Activated T-helper 1 cell treated with anti-CD3 and anti-CD28 coated beads, Interleukin-12 subunit alpha, Interleukin-12 subunit beta, Interleukin-2, Interleukin-4 antibody, amounts not matched to agents 30 ng/mL and 10 ng/mL and 1 ng/mL, durations not matched to agents 14 hours and 24 hours and 36 hours (primary cell): ENCODE data around the gene SQOR. TPM values are rescaled to one million over a fixed set of nuclear protein-coding genes. Genes with fewer than 3 reads are reported as not detected.

Experiments used
- DNase-seq: peaks from one replicate; pipeline ENCODE4 v3.0.0; 2021; ENCODE audit warnings: low spot score
- H3K27ac Mint-ChIP-seq: one replicate; pipeline ENCODE4 v1.8.0; 2021; ENCODE audit warnings: mild to moderate bottlenecking, mixed read lengths
- H3K27me3 Mint-ChIP-seq: one replicate; pipeline ENCODE4 v1.8.0; 2022; ENCODE audit warnings: mild to moderate bottlenecking, moderate library complexity, mixed read lengths; ENCODE audit not compliant: insufficient read depth
- H3K36me3 Mint-ChIP-seq: one replicate; pipeline ENCODE4 v1.8.0; 2021; ENCODE audit warnings: low read depth, mixed read lengths
- H3K4me1 Mint-ChIP-seq: one replicate; pipeline ENCODE4 v1.8.0; 2021; ENCODE audit warnings: low read depth, mixed read lengths
- H3K4me3 Mint-ChIP-seq: one replicate; pipeline ENCODE4 v1.8.0; 2021; ENCODE audit warnings: mild to moderate bottlenecking, moderate library complexity, mixed read lengths
- H3K9me3 Mint-ChIP-seq: one replicate; pipeline ENCODE4 v1.8.0; 2021; ENCODE audit warnings: mixed read lengths
- intact Hi-C: fragments of 100-400 bp; cut with micrococcal nuclease; formaldehyde crosslinking; loops from one replicate; pipeline ENCODE4 v1.15.1; 2024
- total RNA-seq: library from RNA; stranded (reverse); gene quantifications from 2 replicates; pipeline ENCODE4 v1.2.3, GENCODE V29; 2022

SQOR gene
- 96.0 and 100 TPM in 2 replicates for total RNA-seq

DNA sequence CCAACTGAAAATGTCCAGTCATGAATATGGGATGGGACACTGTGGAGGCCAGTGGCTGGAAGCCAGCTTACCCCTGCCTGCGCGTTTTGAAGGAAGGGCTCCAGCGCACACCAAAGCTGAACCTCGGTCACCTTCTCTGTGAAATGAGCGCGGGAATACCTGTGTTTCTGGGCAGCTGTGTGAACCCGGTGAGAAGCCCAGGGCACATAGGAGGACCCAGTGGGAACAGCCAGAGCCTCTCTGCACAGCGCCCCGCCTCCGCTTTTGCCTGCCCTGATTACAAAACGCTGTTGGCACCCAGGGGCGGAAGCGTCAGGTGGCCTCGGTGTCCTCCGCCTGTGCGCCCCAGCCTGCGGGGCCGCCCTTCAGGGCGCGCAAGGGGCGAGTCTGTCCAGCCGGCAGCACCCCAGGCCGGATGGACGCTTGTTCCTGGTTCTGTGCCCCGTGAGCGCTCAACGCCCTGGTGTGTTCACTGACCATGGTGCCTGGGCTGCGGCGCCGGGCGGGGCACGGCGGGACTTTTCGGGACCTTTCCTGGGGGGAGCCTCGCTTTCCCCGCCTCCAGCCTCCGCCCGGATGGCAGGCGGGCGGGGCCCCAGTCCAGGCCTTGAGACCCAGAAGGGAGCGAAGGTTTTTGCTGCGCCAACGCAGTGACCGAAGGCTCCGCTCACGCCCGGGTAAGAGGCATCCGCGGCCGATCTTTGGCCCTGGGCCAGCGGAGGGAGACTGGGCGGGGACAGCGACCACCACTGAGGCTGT is at the start of gene SQOR:
SQOR (plus strand) TSS at position 598 of the 759 bp plus-strand sequence. CDS start 23,895 bp downstream, outside the sequence.
- peaks cover 16% of the 10 kb centered on the region for H3K27me3 Mint-ChIP-seq
- H3K4me3 Mint-ChIP-seq = peak within 1 kb of the TSS; percentile 99
- peak within 1 kb of the TSS; percentile 94 for H3K27ac Mint-ChIP-seq
- no peaks in the 10 kb centered on the region for H3K9me3 Mint-ChIP-seq
- intact Hi-C loops = loop anchor here (1.0 to 2.0 kb wide), 2 partner anchors 20 to 176 kb away; no protein-coding TSS in a partner anchor
- H3K36me3 Mint-ChIP-seq = peaks cover 28% of the 10 kb centered on the region
- H3K4me1 Mint-ChIP-seq = peaks cover 50% of the 10 kb centered on the region
- peak; percentile 67 for DNase-seq

DNA sequence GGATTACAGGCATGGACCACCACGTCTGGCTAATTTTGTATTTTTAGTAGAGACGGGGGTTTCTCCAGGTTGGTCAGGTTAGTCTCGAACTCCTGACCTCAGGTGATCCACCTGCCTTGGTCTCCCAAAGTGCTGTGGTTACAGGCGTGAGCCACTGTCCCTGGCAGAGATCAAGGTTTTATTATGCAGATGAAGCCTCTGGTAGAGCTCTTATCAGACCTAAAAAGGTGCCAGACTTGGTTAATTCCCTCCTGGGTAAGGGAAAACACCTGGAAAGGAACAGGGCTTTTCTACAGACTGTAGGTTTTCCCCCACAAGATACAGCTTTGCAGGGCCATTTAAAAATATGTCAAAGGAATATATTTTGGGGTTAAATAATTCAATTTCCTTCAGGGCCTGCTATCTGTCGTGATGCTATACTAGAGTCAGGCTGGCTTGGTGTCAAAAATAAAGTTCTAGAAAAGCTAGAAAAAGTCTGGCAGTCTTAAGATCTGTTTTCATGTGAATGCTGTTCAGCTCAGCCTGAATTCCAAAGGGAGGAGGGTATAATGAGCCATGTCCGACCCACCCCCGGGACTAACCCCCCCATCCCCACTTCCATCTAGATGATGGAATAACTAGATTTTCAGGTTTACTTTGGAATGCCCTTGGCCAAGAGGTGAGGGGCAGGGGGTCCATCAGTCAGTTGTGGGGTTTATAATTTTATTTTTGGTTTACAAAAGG is 49.6 kb upstream of the SQOR start:
- Mint-ChIP-seq H3K9me3 (no peaks in the 10 kb centered on the region), H3K4me3 (peak overlapping the region; percentile 100), H3K36me3 (peaks cover 9% of the 10 kb centered on the region), H3K27me3 (peaks cover 6% of the 10 kb centered on the region), H3K27ac (no peak overlapping the region), H3K4me1 (peaks cover 40% of the 10 kb centered on the region)
- DNase-seq = no peak
- intact Hi-C loops = loop anchor here (10.0 kb wide), 1 partner anchor 420 kb away; no protein-coding TSS in a partner anchor

DNA sequence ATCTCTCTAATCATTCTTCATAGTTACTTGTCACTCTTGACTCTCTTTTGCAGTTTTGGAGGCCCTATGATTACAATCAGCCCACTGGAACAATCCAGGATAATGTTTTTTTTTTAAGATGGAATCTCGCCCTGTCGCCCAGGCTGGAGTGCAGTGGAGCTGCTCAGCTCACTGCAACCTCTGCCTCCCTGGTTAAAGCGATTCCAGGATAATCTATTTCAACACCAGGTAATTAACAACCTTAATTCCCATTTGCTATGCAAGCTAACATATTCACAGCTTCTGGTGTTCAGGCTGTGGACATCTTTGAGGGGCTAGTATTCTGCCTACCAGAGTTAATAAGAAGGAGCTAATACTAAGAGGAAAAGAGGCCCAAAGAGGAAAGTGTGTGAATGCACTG is 48.7 kb upstream of the SQOR start:
- peaks cover 9% of the 10 kb centered on the region for H3K36me3 Mint-ChIP-seq
- no peaks in the 10 kb centered on the region for H3K9me3 Mint-ChIP-seq
- peak overlapping the region; percentile 100 for H3K27ac Mint-ChIP-seq
- intact Hi-C loops = loop anchor here (2.0 to 10.0 kb wide), 2 partner anchors 27 to 421 kb away; no protein-coding TSS in a partner anchor
- H3K4me3 Mint-ChIP-seq = peak overlapping the region; percentile 100
- no peak for DNase-seq
- H3K27me3 Mint-ChIP-seq = peaks cover 6% of the 10 kb centered on the region
- peaks cover 40% of the 10 kb centered on the region for H3K4me1 Mint-ChIP-seq

- Mint-ChIP-seq H3K4me1 (peaks cover 40% of the 10 kb centered on the region), H3K27me3 (peaks cover 5% of the 10 kb centered on the region), H3K27ac (peak overlapping the region; percentile 100), H3K4me3 (peak overlapping the region; percentile 100), H3K36me3 (peaks cover 9% of the 10 kb centered on the region), H3K9me3 (no peaks in the 10 kb centered on the region)
- no peak for DNase-seq
- intact Hi-C loops = loop anchor here (1.0 to 10.0 kb wide), 8 partner anchors 26 to 422 kb away; partner anchors contain the start of gene SLC30A4
Measured at GRCh38 chr15:45586601-45587094, 48.2 kb upstream of the SQOR start.

DNA sequence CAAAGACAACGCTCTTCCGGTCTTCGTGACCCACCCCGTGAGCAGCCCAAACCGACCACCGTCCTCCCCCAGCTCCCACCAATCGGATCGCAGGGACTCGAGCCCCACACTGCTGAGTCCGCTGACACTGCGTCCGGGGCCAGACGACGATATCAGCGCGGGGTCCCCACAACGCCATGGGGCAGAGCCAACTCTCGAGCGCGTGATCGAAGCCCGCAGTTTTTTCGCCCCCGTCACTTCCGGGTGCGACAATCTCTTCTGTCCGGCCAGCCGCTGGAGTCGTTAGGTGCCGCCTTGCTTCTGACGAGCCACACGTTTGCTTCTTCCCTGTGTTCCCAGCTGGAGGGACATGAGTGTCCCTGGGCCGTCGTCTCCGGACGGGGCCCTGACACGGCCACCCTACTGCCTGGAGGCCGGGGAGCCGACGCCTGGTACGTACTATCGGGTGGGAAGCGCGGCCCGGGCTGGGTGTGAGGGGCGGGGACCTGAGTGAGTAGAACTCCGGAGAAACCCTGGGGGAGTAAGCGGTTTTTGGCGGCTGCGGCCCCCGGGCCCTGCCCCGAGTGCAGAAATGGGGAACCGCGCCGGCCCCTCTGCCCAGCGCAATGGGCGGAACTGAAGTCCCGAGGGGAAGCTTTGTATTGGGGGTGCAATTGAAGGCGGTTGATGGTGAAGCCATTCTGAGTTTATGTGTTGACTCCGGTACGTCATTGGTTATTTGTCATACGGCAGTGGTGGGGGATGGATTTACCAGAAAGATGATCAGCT is 47.5 kb upstream of the SQOR start, which contains the start of gene BLOC1S6:
BLOC1S6 (plus strand) TSS at position 285 of the 768 bp plus-strand sequence; CDS start at position 350, 65 bp downstream.
- H3K4me3 Mint-ChIP-seq = peak within 1 kb of the TSS; percentile 100
- H3K27me3 Mint-ChIP-seq = no peaks in the 10 kb centered on the region
- peak; percentile 84 for DNase-seq
- peak within 1 kb of the TSS; percentile 100 for H3K27ac Mint-ChIP-seq
- peaks cover 9% of the 10 kb centered on the region for H3K36me3 Mint-ChIP-seq
- intact Hi-C loops = loop anchor here (1.0 to 10.0 kb wide), 8 partner anchors 26 to 422 kb away; partner anchors contain the start of gene SLC30A4
- no peaks in the 10 kb centered on the region for H3K9me3 Mint-ChIP-seq
- H3K4me1 Mint-ChIP-seq = peaks cover 43% of the 10 kb centered on the region

DNA sequence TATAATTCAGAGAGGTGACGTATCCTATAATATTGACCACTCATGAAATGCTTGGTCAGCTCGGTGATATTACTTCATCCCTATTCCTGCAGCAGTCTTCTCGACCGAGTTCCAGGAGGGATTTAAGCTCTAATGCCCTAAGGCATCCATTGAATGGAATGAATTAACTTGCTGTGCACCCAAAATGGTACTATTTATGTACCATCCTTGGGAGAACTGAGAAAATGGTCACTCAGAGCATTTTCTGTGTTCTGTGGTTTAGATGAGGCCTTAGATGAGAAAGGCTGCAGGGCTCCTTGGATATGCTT is 47.0 kb upstream of the SQOR start:
- DNase-seq = no peak
- Mint-ChIP-seq H3K9me3 (no peaks in the 10 kb centered on the region), H3K27me3 (no peaks in the 10 kb centered on the region), H3K36me3 (peaks cover 11% of the 10 kb centered on the region), H3K27ac (peak overlapping the region; percentile 100), H3K4me3 (peak overlapping the region; percentile 100), H3K4me1 (peaks cover 47% of the 10 kb centered on the region)
- intact Hi-C loops = loop anchor here (1.0 to 10.0 kb wide), 8 partner anchors 25 to 423 kb away; partner anchors contain the start of gene SLC30A4

DNA sequence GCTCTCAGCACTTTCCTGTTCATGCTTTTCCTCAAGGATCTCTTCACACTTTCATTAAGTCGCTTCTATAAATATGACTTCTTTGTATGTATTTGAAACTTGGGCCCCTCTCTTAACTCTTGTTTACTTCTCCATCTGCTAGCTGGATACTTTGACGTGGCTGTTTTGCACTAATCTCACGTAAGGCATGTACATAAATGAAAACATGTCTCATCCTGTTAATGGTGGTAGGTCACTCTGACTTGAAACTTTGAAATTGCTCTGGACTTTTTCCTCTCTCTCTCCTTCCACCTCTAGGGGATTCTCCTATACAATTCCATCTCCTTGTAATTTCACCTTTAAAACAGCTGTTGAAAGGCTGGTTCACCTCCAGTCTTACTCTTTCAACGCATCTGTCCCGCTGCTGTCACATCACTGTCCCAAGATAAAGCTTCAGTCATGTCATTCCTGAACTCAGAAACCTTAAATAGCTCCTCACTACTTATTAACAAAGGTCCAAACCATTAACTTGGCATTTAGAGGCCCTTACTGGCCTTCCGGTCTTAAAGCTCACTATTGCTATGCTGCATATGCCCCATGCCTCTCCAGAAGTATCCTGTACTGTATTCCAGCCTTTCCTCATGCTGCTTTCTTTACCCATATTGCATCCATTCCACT is 46.5 kb upstream of the SQOR start:
- Mint-ChIP-seq H3K27me3 (no peaks in the 10 kb centered on the region), H3K4me3 (peak overlapping the region; percentile 100)
- intact Hi-C loops = loop anchor here (10.0 kb wide), 1 partner anchor 424 kb away; no protein-coding TSS in a partner anchor

DNA sequence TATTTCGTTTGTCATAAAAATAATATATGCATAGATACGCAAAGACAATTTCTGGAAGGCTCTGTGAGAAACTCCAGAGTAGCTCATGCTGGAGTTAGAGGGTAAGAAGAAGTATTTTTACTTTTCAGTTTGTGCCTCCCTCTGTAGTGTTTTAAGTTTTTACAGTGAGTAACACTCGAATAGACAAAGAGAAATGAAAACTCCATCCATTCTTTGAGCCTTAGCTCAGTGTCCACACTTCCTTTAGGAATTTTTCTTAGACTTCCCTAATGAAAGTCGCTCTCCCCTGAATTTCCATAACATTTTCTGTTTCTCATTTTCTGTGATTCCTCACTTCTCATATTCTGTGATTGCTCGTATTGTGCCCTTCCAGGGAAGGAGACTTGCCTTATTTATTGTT is 45.6 kb upstream of the SQOR start:
- peaks cover 13% of the 10 kb centered on the region for H3K36me3 Mint-ChIP-seq
- H3K4me3 Mint-ChIP-seq = peak overlapping the region; percentile 100

More for the DNA sequence above, 46.5 kb upstream of the SQOR start:
- DNase-seq = no peak
- H3K9me3 Mint-ChIP-seq = no peaks in the 10 kb centered on the region
- H3K4me1 Mint-ChIP-seq = peaks cover 46% of the 10 kb centered on the region
- H3K27ac Mint-ChIP-seq = peak overlapping the region; percentile 100
- peaks cover 12% of the 10 kb centered on the region for H3K36me3 Mint-ChIP-seq

DNA sequence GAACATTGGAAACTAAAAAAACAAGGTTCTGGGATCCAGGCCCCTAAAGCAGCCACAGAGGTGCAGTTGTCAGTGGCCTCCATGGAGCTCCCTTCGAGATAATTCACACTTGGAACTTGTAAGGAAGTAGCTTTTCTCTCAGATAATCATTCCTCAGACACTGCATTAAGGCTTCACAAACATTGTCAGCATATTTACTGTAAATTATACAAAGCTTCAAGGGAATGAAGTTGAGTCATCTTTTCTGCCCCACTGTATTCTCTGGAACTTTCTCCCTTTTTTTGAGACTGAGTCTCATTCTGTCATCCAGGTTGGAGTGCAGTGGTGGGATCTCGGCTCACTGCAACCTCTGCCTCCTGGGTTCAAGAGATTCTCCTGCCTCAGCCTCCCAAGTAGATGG is 40.5 kb upstream of the SQOR start:
- H3K4me1 Mint-ChIP-seq = peaks cover 11% of the 10 kb centered on the region
- no peak for DNase-seq
- no peaks in the 10 kb centered on the region for H3K27me3 Mint-ChIP-seq
- intact Hi-C loops = no loop called here
- H3K9me3 Mint-ChIP-seq = no peaks in the 10 kb centered on the region
- no peak overlapping the region for H3K4me3 Mint-ChIP-seq
- H3K36me3 Mint-ChIP-seq = peaks cover 20% of the 10 kb centered on the region
- H3K27ac Mint-ChIP-seq = no peak overlapping the region

More for the DNA sequence above, 45.6 kb upstream of the SQOR start:
- peaks cover 37% of the 10 kb centered on the region for H3K4me1 Mint-ChIP-seq
- DNase-seq = no peak
- no peaks in the 10 kb centered on the region for H3K9me3 Mint-ChIP-seq
- no peaks in the 10 kb centered on the region for H3K27me3 Mint-ChIP-seq
- H3K27ac Mint-ChIP-seq = peak overlapping the region; percentile 100
- intact Hi-C loops = loop anchor here (10.0 kb wide), 1 partner anchor 424 kb away; no protein-coding TSS in a partner anchor

DNA sequence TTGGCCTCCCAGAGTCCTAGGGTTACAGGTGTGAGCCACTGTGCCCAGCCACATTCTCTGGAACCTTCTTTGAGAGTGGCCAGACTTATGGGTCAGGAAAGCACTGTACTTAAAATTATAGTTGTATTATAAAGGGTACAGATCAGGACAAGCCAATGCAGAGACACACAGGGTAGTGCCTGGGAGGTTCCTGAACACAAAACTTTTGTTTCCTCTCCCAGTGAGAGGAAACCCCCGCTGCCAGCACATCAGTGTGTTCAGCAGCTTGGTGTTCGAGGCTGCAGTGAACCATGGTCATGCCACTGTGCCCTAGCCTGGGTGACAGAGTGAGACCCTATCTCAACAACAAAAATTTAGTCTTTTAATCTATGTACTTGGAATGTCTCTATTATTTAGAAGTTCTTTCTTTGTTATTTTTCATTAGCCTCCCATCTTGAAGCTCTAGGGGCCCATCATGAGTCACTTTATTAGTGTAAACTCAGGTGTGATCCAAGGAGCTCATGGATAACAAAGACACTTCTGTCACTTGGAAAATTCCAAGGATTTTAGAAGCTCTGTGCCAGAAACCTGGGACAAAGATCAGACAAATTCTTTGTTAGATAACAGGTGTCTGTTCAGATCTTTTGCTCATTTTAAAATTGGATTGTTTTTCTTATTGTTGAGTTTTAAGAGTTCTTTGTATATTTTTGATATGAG is 39.8 kb upstream of the SQOR start:
- no peaks in the 10 kb centered on the region for H3K27me3 Mint-ChIP-seq
- intact Hi-C loops = no loop called here
- no peak overlapping the region for H3K4me3 Mint-ChIP-seq
- no peaks in the 10 kb centered on the region for H3K9me3 Mint-ChIP-seq
- H3K36me3 Mint-ChIP-seq = peaks cover 18% of the 10 kb centered on the region
- no peak overlapping the region for H3K27ac Mint-ChIP-seq
- peaks cover 7% of the 10 kb centered on the region for H3K4me1 Mint-ChIP-seq
- no peak for DNase-seq

GRCh38 chr15:45603881-45604280 is 30.9 kb upstream of the SQOR start:
- Mint-ChIP-seq H3K36me3 (peaks cover 13% of the 10 kb centered on the region), H3K4me3 (no peak overlapping the region), H3K9me3 (no peaks in the 10 kb centered on the region), H3K27me3 (no peaks in the 10 kb centered on the region), H3K4me1 (peaks cover 6% of the 10 kb centered on the region), H3K27ac (no peak overlapping the region)
- no peak for DNase-seq
- intact Hi-C loops = no loop called here
